NCI-H774 (cell line): ENCODE data around the gene MICAL2.

Experiments used
- DNase-seq: peaks from one replicate; lab custom pipeline; 2025; lab: John Stamatoyannopoulos, UW

MICAL2 gene

DNA sequence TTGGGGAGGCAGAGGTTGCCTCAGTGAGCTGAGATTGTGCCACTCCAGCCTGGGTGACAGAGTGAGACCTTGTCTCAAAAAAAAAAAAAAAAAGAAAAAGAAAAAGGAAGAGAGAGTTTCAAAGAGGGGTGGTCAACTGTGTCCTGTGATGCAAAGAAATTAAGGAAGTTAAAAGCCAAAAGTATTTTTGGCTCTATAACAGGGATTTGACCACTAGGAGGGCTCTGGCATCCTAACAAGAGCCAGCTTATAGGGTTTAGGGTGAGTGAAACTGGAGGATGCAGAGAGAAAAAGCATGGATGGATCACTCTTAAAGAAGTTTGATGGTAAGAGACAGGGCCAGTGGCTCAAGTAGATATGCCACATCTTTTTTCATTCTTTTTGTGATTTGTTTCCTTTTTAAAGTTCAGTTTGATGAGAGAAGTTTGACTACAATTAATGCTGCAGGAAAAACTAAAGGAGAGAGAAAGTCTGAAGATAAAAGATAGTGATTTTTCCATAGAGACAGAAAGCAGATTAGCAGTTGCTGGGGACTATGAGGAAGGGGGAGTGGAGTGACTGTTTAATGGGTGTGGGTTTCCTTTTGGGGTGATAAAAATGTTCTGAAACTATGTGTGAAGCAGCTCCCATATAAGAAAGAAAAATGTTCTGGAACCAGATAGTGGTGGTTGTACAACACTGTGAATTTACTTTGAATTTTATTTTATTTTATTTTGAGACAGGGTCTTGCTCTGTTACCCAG, 11.1 kb upstream of the MICAL2 start:
- no peak for DNase-seq

DNA sequence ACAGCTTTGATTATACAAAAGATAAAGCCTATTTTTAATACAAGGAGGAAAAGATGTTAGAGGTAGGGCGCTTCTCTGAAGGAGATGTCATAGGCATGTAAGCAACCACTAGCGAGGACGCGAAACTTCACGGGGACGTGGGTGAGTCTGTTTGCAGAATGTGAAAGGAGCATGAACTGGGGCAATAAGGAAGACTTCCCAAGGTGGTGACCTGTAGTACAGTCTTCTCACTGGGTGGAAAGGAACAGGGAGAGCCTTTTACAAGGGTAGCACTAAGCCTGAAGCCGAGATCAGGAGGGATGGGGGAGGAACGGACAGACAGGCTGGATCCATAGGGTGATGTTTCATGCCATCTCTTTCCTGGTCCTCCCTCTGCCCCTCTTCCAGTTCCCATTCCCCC, 10.0 kb upstream of the MICAL2 start:
- no peak for DNase-seq

DNA sequence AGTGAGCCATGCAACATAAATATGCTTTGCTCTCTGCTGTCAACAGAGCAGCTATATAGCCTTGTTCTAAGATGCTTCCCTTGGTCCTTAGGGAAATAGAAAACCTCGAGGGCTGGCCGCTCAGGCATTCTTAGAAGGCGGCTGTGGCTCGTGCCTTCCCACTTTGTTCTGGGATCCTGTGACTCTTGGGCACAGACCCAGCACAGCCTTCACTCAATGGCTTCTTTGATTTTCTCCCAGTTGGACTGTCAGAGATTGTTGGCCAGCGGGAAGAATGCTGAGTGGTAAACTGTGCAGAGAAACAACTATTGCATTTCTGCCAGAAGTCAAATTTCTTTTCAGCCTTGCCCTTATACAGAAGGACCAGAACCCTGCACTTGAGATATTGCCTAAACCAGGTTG, 9.5 kb upstream of the MICAL2 start:
- DNase-seq, result no peak

DNA sequence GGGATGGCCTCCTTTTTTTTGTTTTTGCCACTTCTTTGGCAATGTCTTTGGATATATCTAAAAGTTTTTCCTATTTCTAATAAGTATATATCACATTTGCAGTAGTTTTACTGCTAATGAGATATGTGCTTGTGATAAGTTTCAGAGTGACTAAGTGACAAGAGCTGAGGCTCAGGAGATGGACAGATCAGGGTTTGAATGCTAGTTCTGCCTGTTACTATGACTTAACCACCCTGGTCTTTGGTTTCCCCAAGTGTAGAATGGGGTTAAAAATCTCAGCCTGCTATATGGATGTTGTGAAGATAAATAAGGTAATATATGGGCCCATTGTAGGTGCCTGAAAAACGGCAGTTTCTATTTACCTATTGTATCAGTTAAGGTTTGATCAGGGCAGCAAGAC, 9.1 kb upstream of the MICAL2 start:
- no peak for DNase-seq

DNA sequence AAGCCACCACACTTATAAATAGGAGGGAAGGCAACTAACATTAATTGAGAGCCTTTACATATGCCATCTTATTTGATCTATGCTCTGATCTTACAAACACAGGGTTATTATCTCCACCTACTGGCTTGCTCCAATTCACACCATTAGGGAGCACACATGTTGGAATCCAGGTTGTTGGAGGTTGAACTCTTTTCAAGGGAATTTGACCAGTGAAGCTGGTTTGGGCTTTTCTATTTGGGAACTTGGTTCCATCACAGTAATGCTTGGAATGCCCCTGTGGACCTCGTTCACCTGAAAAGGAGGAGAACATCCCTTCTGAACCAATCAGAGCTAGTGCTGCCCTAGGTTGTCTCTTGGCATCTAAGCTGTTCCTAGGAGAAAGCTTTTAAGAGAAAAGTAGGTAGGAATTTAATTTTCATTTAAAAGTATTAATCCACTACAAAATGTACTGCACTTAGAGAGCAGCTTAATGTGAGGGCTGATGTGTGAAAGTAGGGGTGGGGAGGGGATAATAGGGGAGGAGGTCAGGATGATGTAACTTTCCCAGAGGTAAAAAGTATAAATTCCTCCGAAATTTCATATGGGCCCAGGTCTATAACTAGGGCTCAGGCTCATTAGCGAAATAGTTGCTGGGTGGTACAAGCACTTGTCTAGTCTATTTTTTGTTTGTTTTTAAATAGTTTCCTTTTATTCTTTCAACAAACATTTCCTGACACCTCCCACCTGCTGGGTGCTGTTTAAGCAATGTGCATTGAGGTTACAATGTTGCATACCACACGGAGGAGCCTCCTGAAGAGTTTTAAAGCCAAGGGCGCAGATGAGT, 7.6 kb upstream of the MICAL2 start:
- no peak for DNase-seq

DNA sequence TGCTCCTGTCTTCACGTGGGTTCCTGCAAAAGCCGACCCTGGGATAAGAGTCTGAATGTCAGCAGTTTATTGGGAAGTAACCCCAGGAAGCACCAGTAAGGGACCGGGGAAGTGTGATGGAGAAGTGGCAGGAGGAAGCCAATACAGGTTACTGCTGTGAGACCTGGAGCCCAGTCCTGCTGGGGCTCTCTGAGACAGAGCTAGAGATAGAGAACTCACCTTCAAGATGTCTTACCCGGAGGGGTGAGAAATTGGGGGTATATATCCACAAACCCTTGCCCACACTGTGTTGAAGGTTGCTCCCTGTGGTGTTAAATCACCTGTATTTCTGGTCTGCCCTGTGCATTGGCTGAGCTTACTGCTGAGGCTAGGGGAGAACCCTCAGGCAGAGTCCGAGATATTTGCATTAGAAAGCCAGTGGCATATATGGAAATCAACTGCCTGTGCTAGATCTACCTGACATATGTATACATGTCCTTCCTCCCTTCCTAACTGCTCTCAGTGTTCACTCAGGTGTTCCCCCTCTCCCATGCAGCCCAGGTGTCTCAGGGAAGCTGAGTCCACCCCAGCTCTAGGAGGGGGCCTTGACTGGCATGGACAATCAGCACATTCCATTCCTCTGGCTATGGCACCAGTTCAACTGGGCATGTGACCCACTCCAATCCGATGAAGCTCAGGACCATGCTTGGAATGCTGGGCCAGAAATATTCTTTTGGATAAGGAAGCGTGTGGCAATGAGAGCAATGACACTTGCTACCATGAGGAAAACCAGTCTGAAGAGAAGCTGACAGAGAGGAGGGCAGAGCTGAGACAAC, 6.8 kb upstream of the MICAL2 start:
- DNase-seq, result no peak

DNA sequence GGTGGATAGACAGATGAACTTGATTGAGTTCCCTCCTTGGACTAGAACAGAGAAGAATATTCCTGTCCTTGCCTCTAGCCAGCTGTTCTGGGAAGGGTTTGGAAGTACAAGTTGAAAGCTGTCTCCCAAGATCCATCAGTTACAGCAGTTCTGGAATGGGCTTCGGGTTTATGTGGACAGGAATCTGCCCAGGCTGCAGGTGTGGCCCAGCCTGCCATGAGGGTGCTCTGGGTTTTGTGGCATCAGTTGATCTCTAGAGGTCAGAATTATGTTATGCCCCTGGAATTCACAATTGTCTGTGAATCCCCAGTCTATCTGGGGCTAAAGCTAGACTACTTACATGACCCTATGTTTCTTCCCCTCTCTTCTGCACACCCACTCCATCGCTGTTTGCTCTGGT, 4.9 kb upstream of the MICAL2 start:
- no peak for DNase-seq

DNA sequence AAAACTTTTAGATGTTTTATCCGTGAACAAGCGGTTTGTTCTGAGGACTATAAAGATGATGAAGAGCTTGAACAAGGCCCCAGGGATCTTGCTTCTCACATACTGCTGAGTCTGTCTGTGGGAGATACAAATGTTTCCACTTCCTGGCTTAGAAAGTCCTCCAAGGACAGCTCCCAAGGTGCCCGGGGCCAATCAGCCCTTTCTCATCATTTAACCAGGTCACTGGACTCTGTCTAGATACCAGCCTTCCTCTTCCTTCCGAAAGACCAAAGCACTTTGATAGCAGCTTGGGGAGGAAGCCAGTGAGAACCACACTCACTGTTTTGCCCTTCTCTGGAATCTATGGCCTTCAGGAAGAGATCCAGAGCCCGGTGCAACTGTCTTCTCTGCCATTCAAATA, 4.3 kb upstream of the MICAL2 start:
- DNase-seq, result no peak

DNA sequence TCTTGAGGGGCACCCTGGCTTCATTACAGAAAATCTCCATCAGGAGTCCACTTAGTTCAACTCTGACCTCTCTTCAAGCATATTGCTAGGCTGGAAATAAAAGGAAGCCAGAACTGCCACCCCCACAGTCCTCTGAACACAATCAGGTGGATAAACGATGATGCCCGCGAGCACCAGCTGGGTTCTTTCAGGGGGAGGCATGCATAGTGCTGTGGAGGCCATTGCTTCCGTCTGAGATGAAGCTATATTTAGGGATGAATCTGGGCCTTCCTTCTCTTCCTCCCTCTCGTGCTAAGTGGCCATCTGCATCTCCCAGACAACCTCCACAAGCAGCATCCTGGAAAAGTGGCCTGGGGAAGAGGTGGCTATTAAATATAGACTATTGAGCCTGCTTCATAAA, 3.9 kb upstream of the MICAL2 start:
- no peak for DNase-seq

DNA sequence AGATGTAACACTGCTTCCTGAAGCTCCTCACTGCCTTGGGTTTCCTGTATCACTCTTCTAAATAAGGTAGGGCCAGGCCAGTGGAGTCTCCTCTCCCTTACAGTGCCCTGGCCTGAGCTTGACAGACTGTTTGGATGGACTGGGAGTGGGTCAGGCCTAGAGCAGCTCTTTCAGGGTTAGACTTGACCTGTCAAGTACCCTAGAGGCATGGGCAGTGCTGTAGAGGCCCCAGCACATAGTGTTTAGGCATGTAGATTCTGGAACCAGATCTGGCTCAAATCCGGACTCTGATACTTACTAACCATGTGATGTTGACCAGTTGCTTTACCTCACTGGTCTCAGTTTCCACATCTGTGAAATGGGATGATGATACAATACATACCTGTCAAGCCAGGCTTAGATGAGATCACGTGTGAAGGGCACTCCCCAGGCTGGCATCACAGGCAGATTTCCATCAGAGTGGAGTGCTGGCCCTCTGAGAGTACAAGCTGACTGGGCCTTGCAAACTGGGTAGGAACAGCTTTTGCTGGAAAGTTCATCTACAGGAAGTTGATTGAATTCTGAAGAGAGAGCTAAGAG, 1.4 kb upstream of the MICAL2 start:
- DNase-seq, result no peak

DNA sequence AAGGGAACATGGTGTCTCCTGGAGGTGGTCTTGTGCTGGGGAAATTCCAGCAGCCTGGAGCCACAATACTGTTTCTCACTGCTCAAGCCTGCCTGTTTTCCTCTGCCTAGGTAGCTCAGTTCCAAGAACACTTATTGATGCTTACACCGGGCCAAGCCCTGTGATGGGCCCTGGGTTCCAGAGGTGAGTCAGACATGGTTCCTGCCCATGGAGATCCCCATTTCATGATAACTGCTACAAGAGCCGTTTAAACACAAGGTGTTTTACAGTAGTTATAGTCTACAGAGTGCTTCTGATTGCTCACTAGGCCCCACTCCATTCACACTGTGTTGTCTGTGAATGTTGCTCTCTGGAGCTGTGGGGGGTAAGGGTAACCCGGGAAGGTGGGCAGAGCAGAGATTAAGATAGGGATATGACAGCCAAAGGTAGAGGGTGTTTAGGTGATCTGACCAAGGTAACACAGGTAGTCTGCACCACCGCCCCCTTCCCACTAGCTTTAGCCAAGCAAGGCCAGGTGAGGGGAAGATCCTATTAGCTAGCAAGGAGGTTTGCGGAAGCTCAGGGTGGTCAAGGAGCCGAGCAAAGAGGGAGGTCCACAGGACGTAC, 696 bp upstream of the MICAL2 start:
- DNase-seq, result no peak

DNA sequence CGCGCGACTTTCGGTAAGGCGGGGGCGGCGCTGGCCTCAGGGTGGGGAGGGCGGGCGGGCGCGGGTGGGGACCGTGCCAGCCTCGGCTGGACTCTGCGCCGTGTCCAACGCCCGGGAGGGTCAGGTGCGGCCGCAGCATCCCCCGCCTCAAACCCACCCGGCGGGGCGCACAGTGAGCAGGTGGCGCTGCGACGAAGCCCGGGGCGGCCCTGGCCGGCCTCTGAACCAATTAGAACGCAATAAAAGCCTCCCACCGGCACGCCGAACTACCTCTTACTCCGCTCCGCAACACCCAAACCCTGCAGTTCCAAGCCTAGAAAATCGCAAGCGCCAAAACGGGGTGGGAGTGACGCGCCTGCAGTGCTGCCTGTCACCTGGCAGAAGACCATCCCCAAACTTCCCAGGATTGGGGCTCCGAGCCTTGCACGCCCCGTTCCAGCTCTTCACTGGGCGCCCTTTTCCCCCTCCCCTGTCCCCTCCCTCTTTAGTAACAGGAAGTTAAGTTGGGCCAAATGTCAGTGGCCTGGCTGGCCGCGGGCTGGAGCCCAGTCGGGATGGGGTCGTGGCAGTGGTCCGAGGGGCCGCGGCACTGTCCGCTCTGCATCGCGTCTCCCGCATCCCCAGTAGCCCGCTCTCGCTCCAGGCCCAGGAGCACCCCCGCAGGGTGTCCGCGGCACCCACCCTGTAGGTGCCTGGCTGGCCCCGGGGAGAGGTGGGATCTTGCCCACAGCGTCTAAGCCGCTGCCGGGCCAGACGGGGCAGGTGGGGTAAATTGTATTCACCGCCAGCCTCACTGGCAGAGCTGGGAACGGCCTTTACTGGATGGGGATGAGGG, 541 bp downstream of the MICAL2 start:
- no peak for DNase-seq

DNA sequence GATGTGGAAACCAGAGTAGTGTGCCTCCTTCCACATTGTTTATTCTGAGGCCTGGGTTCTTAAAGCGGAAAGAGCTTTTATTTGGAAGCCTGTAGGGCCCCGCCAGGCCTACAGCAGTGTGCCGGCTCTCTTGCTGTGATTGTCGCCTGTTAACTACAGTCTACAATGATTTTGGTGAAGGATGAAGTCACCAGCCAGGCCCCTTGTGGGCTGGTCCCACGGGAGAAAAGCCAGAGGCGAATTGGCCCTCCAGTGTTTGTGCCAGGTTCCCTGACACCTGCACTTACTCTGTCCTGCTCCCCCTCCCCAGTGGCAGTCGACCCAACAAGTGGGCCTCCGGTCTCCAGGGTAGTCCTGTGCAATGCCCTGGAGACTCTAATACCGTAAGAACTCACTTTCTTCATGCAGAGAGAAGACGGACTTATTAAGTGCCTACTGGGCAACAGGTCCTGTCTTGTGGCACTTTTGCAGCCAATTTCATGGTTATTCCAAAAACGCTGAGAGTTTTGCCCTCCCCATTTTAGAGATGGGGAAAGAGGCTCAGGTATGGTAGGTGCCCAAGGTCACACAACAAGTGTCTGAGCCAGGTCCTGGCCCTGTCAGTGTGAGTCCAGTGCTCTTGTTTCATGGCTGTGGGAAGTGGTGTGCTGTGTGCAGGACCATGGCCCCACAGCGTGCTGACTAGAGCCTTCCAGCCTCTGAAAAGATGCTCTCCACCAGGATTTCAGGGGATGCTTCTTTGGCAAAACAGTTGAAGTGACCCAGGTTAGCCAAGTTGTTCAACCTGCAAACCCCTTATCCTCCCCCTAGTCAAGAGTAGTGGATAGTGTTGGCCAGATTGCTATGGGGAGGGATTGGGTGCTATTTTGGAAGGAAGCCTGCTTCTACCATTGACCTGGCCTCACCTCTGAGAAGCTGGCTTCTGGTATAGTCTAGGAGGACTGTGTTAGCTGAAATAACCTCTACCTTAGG, 1.4 kb downstream of the MICAL2 start:
- no peak for DNase-seq

DNA sequence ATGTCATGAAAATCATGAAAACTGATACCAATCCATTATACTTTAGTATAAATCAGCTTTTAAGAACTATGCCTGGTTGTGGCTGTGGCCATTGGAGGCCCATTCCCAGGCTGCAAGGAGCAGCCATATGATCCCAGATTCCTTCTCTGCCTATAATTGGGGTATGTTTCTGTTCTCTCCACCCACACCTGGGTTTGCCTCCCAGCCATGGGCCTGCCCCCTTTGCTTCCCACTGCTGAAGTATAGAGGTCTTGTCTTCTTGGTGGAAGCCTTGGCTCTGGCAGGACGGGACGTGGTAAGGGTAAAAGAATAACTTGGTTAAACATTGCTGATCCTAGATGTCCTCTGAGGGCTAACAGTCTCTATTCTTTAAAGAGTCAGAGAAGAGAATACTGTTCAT, 2.4 kb downstream of the MICAL2 start:
- no peak for DNase-seq

DNA sequence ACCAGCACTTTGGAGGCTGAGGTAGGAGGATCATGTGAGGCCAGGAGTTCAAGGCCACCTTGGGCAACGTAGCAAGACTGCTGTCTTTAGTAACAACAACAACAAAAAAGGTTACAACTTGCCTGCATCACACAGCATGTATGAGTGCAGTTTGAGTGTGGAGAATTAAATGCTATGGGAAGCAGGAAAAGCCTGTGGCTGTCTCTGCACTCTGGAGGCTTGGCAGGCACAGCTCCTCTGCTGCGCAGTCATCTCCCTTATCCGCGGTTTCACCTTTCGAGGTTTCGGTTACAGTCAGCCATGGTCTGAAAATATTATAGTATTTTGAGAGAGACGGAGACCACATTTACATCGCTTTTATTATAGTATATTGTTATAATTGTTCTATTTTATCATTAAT, 2.9 kb downstream of the MICAL2 start:
- DNase-seq, result no peak

DNA sequence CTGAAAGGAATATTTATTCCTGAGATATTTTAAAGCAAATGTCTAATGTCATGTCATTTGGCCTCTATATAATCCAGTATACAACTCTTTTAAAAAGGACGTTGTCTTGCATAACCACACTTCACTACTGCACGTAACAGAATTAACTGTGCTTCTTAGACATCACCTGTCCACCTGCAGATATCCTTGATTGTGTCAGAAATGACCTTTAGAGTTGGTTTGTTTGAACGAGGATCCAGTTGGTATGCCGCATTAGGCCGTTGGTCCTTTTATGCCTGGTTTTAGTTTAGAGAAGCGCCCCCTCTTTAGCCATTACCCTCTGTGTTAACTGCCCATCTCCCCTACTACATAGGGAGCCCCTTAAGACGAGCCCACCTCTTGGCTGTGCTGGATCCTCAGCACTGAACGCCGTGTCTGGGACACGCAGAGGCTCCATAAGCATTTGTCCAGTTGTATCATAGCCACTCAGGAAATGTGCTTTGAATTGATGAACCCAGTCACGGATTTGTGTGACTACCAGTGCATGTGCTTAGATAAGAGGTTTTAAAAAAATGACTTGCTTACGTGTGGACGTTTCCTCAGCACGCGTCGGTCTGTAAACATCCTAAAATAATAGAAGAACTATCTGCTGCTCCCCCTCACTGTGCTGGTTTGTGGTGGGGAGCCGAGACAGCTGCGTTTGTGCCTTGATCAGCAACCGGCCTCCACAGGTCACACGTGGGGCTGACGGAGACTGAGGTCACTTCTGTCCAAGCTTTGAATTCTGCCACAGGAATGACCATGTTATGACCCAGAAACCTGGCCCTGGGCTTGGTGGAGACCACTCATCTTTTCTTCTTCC, 4.0 kb downstream of the MICAL2 start:
- DNase-seq, result no peak

DNA sequence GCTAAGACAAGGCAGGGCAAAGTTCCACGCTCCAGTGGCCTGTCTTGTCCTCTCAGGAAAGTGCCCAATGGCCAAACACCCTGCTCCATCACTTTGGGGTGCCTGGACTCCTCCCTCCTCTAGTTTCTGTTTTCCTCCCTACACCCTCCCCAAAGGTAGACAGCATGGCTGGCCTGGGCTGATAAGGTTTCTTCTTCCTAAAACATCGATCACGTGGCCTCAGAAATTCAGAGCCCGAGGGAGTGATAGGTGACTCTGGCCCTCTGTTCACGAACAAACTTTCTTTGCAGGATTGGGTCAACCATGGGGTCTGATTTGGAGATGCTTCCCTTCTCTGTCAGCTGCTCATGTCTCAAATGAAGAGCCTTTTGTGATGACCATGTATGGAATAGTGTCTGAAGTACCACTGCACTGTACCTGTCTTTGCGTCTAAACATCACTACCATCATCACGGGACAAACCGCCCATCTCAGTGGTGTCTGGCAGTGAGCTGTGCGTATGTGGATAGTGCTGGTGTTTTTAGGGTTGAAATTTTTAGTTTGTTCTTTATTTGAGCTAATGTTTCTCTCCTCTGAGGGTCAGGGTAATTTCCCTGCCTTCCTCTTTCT, 6.1 kb downstream of the MICAL2 start:
- DNase-seq, result no peak

DNA sequence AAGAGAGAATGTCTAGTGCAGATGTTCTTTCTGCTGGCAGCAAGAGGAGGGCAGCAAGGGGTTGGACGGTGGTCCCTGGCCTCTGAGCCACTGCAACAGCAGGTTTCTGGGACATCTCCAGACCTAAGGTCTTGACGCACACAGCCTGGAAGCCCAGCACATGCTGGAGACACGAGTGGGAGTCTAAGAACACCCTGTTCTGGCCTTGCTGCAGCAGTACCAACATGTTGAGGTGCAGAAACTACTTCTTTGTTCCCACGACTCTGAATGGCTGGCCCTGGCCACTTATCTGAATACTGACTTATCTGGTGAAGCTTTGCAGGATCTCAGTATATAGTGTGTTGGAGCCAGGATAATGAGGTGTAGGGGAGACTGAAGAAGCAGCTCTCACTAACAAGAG, 6.8 kb downstream of the MICAL2 start:
- no peak for DNase-seq

DNA sequence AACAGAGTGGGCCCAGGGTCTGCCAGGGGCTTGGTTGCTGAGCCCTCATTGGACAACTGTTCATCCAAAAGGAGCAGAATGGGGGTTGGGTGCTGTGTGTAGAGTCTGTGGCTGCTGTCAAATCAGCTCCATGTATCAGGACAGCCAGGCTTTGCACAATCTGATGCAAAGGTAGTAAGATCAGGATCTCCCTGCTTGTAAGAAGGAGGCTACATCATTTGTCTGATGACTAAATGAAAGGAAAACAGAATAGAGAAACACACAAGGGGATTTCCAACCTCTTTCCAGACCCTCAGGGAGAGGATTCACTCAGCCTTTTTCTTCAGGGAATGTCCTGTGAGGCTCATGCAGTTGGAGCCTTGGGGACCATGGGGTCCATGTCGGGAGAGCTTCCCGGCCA, 7.2 kb downstream of the MICAL2 start:
- DNase-seq, result no peak
